Lower leg skin (tissue), 3 donors: Measurements from ENCODE around the gene ANKEF1.
"Not testable (repeated sequence)": the region's sequence is repeated elsewhere in the genome, so short reads cannot be mapped to it uniquely, and the experiment has no call there.

Source experiments
- POLR2A ChIP-seq, 2 donors: fragments of 450-650 bp; IDR thresholded peaks; one replicate each; pipeline ENCODE4 v1.6.1; 2016 to 2017; ENCODE audit warnings: antibody characterized with exemption in 2 of 2, mild to moderate bottlenecking in 1 of 2, moderate library complexity in 1 of 2
- TF ChIP-seq, protein P1 (sequence below), 3 donors: fragments of 450-650 bp; IDR thresholded peaks; one replicate each; pipeline ENCODE4 v1.5.1; 2016; ENCODE audit warnings: antibody characterized with exemption in 3 of 3, mild to moderate bottlenecking in 3 of 3, moderate library complexity in 2 of 3

DNA sequence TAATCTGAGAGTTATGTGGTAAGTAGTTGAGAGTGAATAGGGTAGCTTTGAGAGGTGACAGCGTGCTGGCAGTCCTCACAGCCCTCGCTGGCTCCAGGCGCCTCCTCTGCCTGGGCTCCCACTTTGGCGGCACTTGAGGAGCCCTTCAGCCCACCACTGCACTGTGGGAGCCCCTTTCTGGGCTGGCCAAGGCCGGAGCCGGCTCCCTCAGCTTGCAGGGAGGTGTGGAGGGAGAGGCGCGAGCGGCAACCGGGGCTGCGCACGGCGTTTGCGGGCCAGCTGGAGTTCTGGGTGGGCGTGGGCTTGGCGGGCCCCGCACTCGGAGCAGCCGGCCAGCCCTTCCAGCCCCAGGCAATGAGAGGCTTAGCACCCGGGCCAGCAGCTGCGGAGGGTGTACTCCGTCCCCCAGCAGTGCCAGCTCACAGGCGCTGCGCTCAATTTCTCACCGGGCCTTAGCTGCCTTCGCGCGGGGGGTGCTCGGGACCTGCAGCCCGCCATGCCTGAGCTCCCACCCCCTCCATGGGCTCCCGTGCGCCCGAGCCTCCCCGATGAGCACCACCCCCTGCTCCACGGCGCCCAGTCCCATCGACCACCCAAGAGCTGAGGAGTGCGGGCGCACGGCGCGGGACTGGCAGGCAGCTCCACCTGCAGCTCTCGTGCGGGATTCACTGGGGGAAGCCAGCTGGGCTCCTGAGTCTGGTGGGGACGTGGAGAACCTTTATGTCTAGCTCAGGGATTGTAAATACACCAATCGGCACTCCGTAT lies 3.2 kb upstream of the ANKEF1 start:
- TF ChIP-seq, protein P1, sequence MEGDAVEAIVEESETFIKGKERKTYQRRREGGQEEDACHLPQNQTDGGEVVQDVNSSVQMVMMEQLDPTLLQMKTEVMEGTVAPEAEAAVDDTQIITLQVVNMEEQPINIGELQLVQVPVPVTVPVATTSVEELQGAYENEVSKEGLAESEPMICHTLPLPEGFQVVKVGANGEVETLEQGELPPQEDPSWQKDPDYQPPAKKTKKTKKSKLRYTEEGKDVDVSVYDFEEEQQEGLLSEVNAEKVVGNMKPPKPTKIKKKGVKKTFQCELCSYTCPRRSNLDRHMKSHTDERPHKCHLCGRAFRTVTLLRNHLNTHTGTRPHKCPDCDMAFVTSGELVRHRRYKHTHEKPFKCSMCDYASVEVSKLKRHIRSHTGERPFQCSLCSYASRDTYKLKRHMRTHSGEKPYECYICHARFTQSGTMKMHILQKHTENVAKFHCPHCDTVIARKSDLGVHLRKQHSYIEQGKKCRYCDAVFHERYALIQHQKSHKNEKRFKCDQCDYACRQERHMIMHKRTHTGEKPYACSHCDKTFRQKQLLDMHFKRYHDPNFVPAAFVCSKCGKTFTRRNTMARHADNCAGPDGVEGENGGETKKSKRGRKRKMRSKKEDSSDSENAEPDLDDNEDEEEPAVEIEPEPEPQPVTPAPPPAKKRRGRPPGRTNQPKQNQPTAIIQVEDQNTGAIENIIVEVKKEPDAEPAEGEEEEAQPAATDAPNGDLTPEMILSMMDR (IDR thresholded peaks at IDR 0.05) = not testable (repeated sequence)
- TF ChIP-seq POLR2A (IDR thresholded peaks at IDR 0.05) = not testable (repeated sequence)
